Adrenal gland (tissue), 12 donors: Measurements from ENCODE around the gene ROS1. TPM values are rescaled to one million over a fixed set of nuclear protein-coding genes. Genes with fewer than 3 reads are reported as not detected.

Source experiments
- DNase-seq, 7 donors: peaks; one replicate each; pipeline ENCODE4 v3.0.0-alpha.2; 2019 to 2020
- H3K27ac ChIP-seq, 5 donors: fragments of 200-600 bp; sonication (generic) in 4 of 5; 1 replicate in 3 of 5; 2 replicates in 2 of 5; pipeline versions ENCODE4 v1.5.1 to v1.8.0; 2016 to 2020; ENCODE audit warnings: mild to moderate bottlenecking in 1 of 5
- H3K27me3 ChIP-seq: fragments of 200-600 bp; 2 replicates; pipeline ENCODE4 v1.8.0; 2021
- H3K36me3 ChIP-seq, 2 donors: fragments of 200-600 bp; replicated peaks in 1 of 2; 1 replicate in 1 of 2; 2 replicates in 1 of 2; pipeline versions ENCODE4 v1.5.1 to v1.8.0; 2018 to 2022
- H3K4me1 ChIP-seq, 2 donors: fragments of 200-600 bp; replicated peaks in 1 of 2; 1 replicate in 1 of 2; 2 replicates in 1 of 2; pipeline versions ENCODE4 v1.5.1 to v1.8.0; 2018 to 2021
- H3K4me3 ChIP-seq, 4 donors: fragments of 200-600 bp; sonication (generic) in 3 of 4; one replicate each; pipeline ENCODE4 v1.5.1; 2016 to 2018
- H3K9me3 ChIP-seq, 3 donors: fragments of 200-600 bp; sonication (generic) in 1 of 3; replicated peaks in 1 of 3; 1 replicate in 2 of 3; 2 replicates in 1 of 3; pipeline versions ENCODE4 v1.5.1 to v1.8.0; 2016 to 2021
- POLR2A ChIP-seq, 2 donors: fragments of 450-650 bp; IDR thresholded peaks; one replicate each; pipeline ENCODE4 v1.6.1; 2017; ENCODE audit warnings: antibody characterized with exemption in 2 of 2, mild to moderate bottlenecking in 2 of 2, moderate library complexity in 1 of 2
- WGBS, 4 donors: extraction: QIAGEN DNeasy Blood & Tissue Kit in 2 of 4; methylation state at CpG; one replicate each; pipeline versions ENCODE4 v1.1.5 to v1.1.7; 2013 to 2017; 5-methylcytosine and 5-hydroxymethylcytosine counted together
- intact Hi-C, 2 donors: fragments of 100-400 bp; cut with DNase I; formaldehyde crosslinking; loops; one replicate each; pipeline versions ENCODE4 v1.14.1 to v1.15.0; 2022 to 2023
- polyA plus RNA-seq, 3 donors: library from polyadenylated mRNA; stranded (reverse); fragments of 200-250 nt in 2 of 3; fragments of 350-450 nt in 1 of 3; fragmentation: Illumina TruSeq in 1 of 3; extraction: RNeasy Lipid Tissue Mini Kit (QIAGEN cat#74804) in 1 of 3; gene quantifications; one replicate each; pipeline ENCODE4 v1.2.3, GENCODE V29; 2013 to 2014
- total RNA-seq, 9 donors: library from RNA; depleted of rRNA in 4 of 9; stranded (reverse); fragments of >200 nt in 4 of 9; fragments of 120-200 nt in 1 of 9; fragmentation: NEBNext Ultra II Directional in 1 of 9; extraction: Animal tissue kit (Norgen Biotek cat#: 25700) in 1 of 9; gene quantifications; one replicate each; pipeline versions ENCODE4 v1.1.0 to v1.2.4, GENCODE V29; 2013 to 2023
- TF ChIP-seq, protein P1 (sequence below), 6 experiments: fragments of 450-650 bp in 4 of 6; fragments of 200-600 bp in 2 of 6; sonication (generic) in 1 of 6; IDR thresholded peaks; 1 replicate in 5 of 6; 2 replicates in 1 of 6; pipeline versions ENCODE4 v1.5.1 to v1.8.0; 2016 to 2021; ENCODE audit warnings: antibody characterized with exemption in 6 of 6, mild to moderate bottlenecking in 2 of 6, moderate library complexity in 1 of 6
- donor health status: healthy with polysubstance abuse.
- donor health status: Bipolar disorder and iron deficiency.
- donor health status: DM: yes; HTN: yes; CAD: no.
- donor health status: DM: no; HTN: no; CAD: no.
- donor health status: DM: no; HTN: no; CAD: no.
- donor health status: DM: yes; HTN: yes; CAD: no.

Gene ROS1
- total and polyA plus RNA-seq, 12 donors: under 0.01 to 0.11 (median 0.08) TPM; not detected in 9

DNA sequence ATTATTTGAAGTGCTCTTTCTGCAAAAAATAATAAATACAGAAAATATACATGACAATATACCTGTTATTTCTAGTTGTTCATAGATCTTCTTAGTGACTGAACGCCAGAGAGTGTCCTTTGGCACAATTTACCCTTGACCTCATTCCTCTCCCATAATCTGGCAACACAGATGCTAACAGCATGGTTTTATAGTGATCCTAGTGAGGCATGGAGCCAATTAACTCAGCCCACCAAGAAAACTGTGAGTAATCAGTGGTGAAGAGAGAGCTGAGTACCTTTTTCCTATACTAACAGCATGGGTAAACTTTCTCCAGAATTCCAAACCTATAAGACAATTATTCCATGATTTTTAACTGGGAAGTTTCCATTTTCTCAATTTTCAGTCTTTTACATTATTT lies 99.3 kb downstream of the ROS1 start:
- Histone ChIP-seq H3K4me3 (no peak overlapping the region), H3K27me3 (no peaks in the 10 kb centered on the region), H3K36me3 (no peaks in the 10 kb centered on the region), H3K4me1 (no peaks in the 10 kb centered on the region), H3K27ac (no peak overlapping the region), H3K9me3 (no peaks in the 10 kb centered on the region)
- DNase-seq: no peak
- 24 to 35% (median 31%) methylated on average over 1 of the region's 1 CpG for WGBS, 4 donors
- intact Hi-C loops: no loop called here
- TF ChIP-seq, protein P1, sequence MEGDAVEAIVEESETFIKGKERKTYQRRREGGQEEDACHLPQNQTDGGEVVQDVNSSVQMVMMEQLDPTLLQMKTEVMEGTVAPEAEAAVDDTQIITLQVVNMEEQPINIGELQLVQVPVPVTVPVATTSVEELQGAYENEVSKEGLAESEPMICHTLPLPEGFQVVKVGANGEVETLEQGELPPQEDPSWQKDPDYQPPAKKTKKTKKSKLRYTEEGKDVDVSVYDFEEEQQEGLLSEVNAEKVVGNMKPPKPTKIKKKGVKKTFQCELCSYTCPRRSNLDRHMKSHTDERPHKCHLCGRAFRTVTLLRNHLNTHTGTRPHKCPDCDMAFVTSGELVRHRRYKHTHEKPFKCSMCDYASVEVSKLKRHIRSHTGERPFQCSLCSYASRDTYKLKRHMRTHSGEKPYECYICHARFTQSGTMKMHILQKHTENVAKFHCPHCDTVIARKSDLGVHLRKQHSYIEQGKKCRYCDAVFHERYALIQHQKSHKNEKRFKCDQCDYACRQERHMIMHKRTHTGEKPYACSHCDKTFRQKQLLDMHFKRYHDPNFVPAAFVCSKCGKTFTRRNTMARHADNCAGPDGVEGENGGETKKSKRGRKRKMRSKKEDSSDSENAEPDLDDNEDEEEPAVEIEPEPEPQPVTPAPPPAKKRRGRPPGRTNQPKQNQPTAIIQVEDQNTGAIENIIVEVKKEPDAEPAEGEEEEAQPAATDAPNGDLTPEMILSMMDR (IDR thresholded peaks at IDR 0.05): no peak
- TF ChIP-seq POLR2A (IDR thresholded peaks at IDR 0.05): no peak

DNA sequence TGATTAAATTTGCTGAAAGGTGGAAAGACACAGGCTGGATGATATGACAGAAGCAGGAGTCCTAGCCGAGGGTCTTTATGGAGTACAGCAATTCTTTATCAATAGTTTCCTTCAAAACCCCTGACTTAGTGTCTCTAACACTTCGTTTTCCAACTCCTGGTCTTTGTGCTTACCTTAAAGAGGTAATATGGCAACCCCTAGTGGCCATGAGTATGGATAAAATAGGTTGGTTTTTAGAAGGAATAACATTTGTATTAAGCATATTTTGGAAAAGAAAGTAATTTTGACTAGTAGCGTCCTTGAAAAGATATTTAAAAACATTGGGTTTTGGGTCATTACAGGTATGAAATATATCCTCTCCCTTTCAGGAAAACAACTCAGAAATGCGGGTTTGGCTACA lies 108.5 kb downstream of the ROS1 start:
- no peak for DNase-seq
- Histone ChIP-seq H3K36me3 (no peaks in the 10 kb centered on the region), H3K4me1 (no peaks in the 10 kb centered on the region), H3K4me3 (no peak overlapping the region), H3K27me3 (no peaks in the 10 kb centered on the region), H3K9me3 (no peaks in the 10 kb centered on the region), H3K27ac (no peak overlapping the region)
- no peak for TF ChIP-seq POLR2A (IDR thresholded peaks at IDR 0.05)
- TF ChIP-seq, protein P1 (IDR thresholded peaks at IDR 0.05): peak in 4 of 6 experiments; percentile 9 to 29 (median 14)
- intact Hi-C loops: no loop called here
- 27 to 41% (median 32%) methylated on average over 4 of the region's 4 CpGs for WGBS, 4 donors

DNA sequence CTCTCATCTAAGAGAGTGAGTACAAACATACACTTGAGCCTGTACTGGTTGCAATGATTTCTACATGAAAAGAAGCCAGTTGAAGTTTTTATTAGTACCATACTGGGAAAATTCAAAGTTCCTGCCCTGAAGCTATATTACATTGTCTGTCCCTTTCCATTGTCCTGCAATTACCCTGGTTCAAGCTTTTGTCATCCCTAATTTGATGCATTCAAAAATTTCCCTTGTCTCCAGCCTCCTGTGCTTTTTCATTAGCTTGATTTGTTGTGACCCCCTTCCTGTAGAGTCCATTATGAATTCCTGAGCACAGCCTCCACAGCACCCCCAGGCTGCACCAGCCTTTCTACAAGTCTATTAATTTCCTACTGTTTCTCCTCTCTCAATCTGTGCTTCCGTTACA lies 114.0 kb downstream of the ROS1 start:
- no peak overlapping the region for H3K4me3 ChIP-seq
- intact Hi-C loops: no loop called here
- TF ChIP-seq, protein P1 (IDR thresholded peaks at IDR 0.05): no peak
- no peak for TF ChIP-seq POLR2A (IDR thresholded peaks at IDR 0.05)
- no peaks in the 10 kb centered on the region for H3K27me3 ChIP-seq
- WGBS, 4 donors: 72 to 91% (median 85%) methylated on average over 1 of the region's 1 CpG
- H3K27ac ChIP-seq: no peak overlapping the region
- H3K4me1 ChIP-seq: no peaks in the 10 kb centered on the region
- H3K9me3 ChIP-seq: no peaks in the 10 kb centered on the region
- no peak for DNase-seq
- no peaks in the 10 kb centered on the region for H3K36me3 ChIP-seq

DNA sequence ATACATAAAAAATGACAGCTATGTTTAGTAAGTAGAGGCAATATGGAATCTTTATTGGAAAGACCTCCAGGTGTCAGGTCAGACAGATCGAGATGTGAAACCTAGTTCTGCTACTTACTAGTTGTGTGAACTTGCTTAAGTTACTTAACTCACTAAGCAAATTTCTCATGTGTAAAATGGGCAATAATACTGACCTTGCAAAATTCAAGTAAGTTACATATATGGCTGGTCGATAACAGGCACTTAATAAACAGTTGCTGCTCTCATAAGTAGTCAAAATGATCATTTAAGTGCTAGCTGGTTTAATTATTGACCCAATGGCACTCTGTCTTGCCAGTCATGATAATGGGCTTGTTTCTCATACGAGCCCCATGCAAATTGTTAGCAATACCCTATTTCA lies 114.4 kb downstream of the ROS1 start:
- no peaks in the 10 kb centered on the region for H3K9me3 ChIP-seq
- H3K27ac ChIP-seq: no peak overlapping the region
- H3K27me3 ChIP-seq: no peaks in the 10 kb centered on the region
- H3K4me3 ChIP-seq: no peak overlapping the region
- 76 to 90% (median 80%) methylated on average over 3 of the region's 3 CpGs for WGBS, 4 donors
- intact Hi-C loops: no loop called here
- no peaks in the 10 kb centered on the region for H3K4me1 ChIP-seq
- no peaks in the 10 kb centered on the region for H3K36me3 ChIP-seq
- DNase-seq: no peak
- TF ChIP-seq, protein P1 (IDR thresholded peaks at IDR 0.05): no peak
- TF ChIP-seq POLR2A (IDR thresholded peaks at IDR 0.05): no peak
